MCF 10A (cell line): Measurements from ENCODE around the gene ROR1. TPM values are rescaled to one million over a fixed set of nuclear protein-coding genes. Genes with fewer than 3 reads are reported as not detected.
A peak's percentile ranks its signal among the peaks of the same experiment; 100 is the strongest.

Experiments used
- BruUV-seq: library from RNA; stranded (reverse); fragments of 400-500 nt; replicated peaks from 2 replicates; lab custom pipeline; 2021; lab: Mats Ljungman, UMichigan
- CTCF ChIA-PET: fragments of 300-600 bp; sonication (Branson Sonifier 250); formaldehyde crosslinking; extraction: SDS; loops from one replicate; lab custom pipeline; 2021; ENCODE audit warnings: antibody characterized with exemption, inconsistent platforms; lab: Yijun Ruan, JAX
- POLR2A ChIA-PET: fragments of 300-600, 350-650 bp; sonication (Branson Sonifier 250); formaldehyde crosslinking; extraction: SDS; loops from one replicate; lab custom pipeline; 2020; ENCODE audit warnings: antibody characterized with exemption, inconsistent platforms; lab: Yijun Ruan, JAX
- DNase-seq: peaks from one replicate; pipeline ENCODE4 v3.0.0-alpha.2; 2018; ENCODE audit not compliant: unreplicated experiment
- H3K27ac Mint-ChIP-seq: one replicate; pipeline ENCODE4 v1.8.0; 2022; ENCODE audit warnings: mild to moderate bottlenecking, low read depth, mixed read lengths; ENCODE audit not compliant: unreplicated experiment
- H3K27me3 Mint-ChIP-seq: one replicate; pipeline ENCODE4 v1.8.0; 2022; ENCODE audit warnings: mixed read lengths; ENCODE audit not compliant: insufficient read depth, unreplicated experiment
- H3K36me3 Mint-ChIP-seq: one replicate; pipeline ENCODE4 v1.8.0; 2022; ENCODE audit warnings: mild to moderate bottlenecking, moderate library complexity, mixed read lengths; ENCODE audit not compliant: insufficient read depth, unreplicated experiment
- H3K4me1 Mint-ChIP-seq: one replicate; pipeline ENCODE4 v1.8.0; 2022; ENCODE audit warnings: mixed read lengths; ENCODE audit not compliant: insufficient read depth, unreplicated experiment
- H3K4me3 Mint-ChIP-seq: one replicate; pipeline ENCODE4 v1.8.0; 2022; ENCODE audit warnings: mild to moderate bottlenecking, moderate library complexity, mixed read lengths; ENCODE audit not compliant: unreplicated experiment
- H3K9me3 Mint-ChIP-seq: one replicate; pipeline ENCODE4 v1.8.0; 2022; ENCODE audit warnings: mixed read lengths; ENCODE audit not compliant: unreplicated experiment
- intact Hi-C: fragments of 100-400 bp; cut with micrococcal nuclease; formaldehyde crosslinking; loops from 2 replicates; pipeline ENCODE4 v1.14.1; 2022
- total RNA-seq: library from RNA; stranded (reverse); gene quantifications from 2 replicates; pipeline ENCODE4 v1.2.3, GENCODE V29; 2022
- TF ChIP-seq, protein P1 (sequence below): fragments of 200-600 bp; IDR thresholded peaks from one replicate; pipeline ENCODE4 v1.8.0; 2022; ENCODE audit warnings: antibody characterized with exemption, mild to moderate bottlenecking; ENCODE audit not compliant: unreplicated experiment

The ROR1 gene
- total RNA-seq, 1 experiment from 2014 or later, result 4.6 TPM

- BruUV-seq, result no TSS peak
- ChIA-PET POLR2A (interaction anchor here (0.6 kb wide), 1 partner anchor 229 kb away, joined by 3 read pairs; no protein-coding TSS in a partner anchor), CTCF (no interaction called here)
- H3K4me1 Mint-ChIP-seq, result peaks cover 15% of the 10 kb centered on the region
- TF ChIP-seq, protein P1, sequence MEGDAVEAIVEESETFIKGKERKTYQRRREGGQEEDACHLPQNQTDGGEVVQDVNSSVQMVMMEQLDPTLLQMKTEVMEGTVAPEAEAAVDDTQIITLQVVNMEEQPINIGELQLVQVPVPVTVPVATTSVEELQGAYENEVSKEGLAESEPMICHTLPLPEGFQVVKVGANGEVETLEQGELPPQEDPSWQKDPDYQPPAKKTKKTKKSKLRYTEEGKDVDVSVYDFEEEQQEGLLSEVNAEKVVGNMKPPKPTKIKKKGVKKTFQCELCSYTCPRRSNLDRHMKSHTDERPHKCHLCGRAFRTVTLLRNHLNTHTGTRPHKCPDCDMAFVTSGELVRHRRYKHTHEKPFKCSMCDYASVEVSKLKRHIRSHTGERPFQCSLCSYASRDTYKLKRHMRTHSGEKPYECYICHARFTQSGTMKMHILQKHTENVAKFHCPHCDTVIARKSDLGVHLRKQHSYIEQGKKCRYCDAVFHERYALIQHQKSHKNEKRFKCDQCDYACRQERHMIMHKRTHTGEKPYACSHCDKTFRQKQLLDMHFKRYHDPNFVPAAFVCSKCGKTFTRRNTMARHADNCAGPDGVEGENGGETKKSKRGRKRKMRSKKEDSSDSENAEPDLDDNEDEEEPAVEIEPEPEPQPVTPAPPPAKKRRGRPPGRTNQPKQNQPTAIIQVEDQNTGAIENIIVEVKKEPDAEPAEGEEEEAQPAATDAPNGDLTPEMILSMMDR, result no peak
- no peak for DNase-seq
- H3K9me3 Mint-ChIP-seq, result peaks cover 11% of the 10 kb centered on the region
- no peaks in the 10 kb centered on the region for H3K27me3 Mint-ChIP-seq
- H3K4me3 Mint-ChIP-seq, result no peak overlapping the region
- H3K36me3 Mint-ChIP-seq, result peaks cover 11% of the 10 kb centered on the region
- no peak overlapping the region for H3K27ac Mint-ChIP-seq
- intact Hi-C loops, result no loop called here
Measured at GRCh38 chr1:63967901-63968300, 194.1 kb downstream of the ROR1 start.

GRCh38 chr1:63968663-63969440 is 195.0 kb downstream of the ROR1 start:
- no TSS peak for BruUV-seq
- Mint-ChIP-seq H3K27me3 (no peaks in the 10 kb centered on the region), H3K4me3 (no peak overlapping the region), H3K27ac (peak overlapping the region; percentile 83), H3K9me3 (peaks cover 11% of the 10 kb centered on the region), H3K36me3 (peaks cover 7% of the 10 kb centered on the region), H3K4me1 (peaks cover 15% of the 10 kb centered on the region)
- DNase-seq, result peak; percentile 18
- POLR2A ChIA-PET, result interaction anchor here (1.0 to 1.3 kb wide), 2 partner anchors 36 to 138 kb away, joined by 3 read pairs; no protein-coding TSS in a partner anchor
- CTCF ChIA-PET, result no interaction called here
- TF ChIP-seq, protein P1, result no peak
- intact Hi-C loops, result no loop called here

DNA sequence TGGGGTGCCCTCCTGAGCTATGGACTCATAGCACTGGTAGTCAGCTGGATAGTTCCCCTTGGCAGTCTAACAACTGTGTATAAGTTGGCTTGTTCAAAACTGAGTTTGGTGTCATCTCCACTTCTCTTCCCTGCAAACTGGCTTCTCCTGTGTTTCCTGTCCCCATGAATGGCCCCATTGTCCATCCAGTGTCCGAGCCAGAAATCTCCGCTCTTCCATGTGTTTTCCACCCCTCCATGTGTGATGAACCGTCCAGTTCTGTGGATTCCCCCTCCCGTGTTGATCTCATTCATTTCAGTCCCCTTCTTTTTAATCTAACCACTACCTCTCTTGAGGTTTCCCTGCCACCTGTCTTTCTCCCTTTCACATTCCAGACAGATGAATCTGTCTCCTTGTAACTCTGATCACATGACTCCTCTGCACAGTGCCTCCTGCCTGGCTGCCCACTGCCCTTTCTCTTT is 195.7 kb downstream of the ROR1 start:
- POLR2A ChIA-PET, result interaction anchor here (1.3 kb wide), 1 partner anchor 35 kb away, joined by 3 read pairs; no protein-coding TSS in a partner anchor
- peak; percentile 52 for DNase-seq
- H3K27me3 Mint-ChIP-seq, result no peaks in the 10 kb centered on the region
- intact Hi-C loops, result no loop called here
- CTCF ChIA-PET, result no interaction called here
- TF ChIP-seq, protein P1, result no peak
- H3K4me3 Mint-ChIP-seq, result peak overlapping the region; percentile 15
- H3K4me1 Mint-ChIP-seq, result peaks cover 15% of the 10 kb centered on the region
- BruUV-seq, result no TSS peak
- H3K36me3 Mint-ChIP-seq, result peaks cover 6% of the 10 kb centered on the region
- peak overlapping the region; percentile 83 for H3K27ac Mint-ChIP-seq
- peaks cover 11% of the 10 kb centered on the region for H3K9me3 Mint-ChIP-seq

- Mint-ChIP-seq H3K4me3 (no peak overlapping the region), H3K4me1 (peaks cover 15% of the 10 kb centered on the region), H3K27ac (no peak overlapping the region), H3K36me3 (peaks cover 6% of the 10 kb centered on the region), H3K9me3 (peaks cover 11% of the 10 kb centered on the region), H3K27me3 (no peaks in the 10 kb centered on the region)
- TF ChIP-seq, protein P1, result no peak
- intact Hi-C loops, result no loop called here
- BruUV-seq, result no TSS peak
- CTCF ChIA-PET, result interaction anchor here (0.6 kb wide), 1 partner anchor 969 kb away, joined by 4 read pairs; no protein-coding TSS in a partner anchor
- DNase-seq, result no peak
- POLR2A ChIA-PET, result no interaction called here
Measured at GRCh38 chr1:63971557-63971956, 197.7 kb downstream of the ROR1 start.
